Osteocyte (in vitro differentiated cells): ENCODE data around the gene IL3. TPM values are rescaled to one million over a fixed set of nuclear protein-coding genes. Genes with fewer than 3 reads are reported as not detected.

Experiments used
- DNase-seq: peaks from one replicate; pipeline ENCODE4 v3.0.0; 2021; ENCODE audit warnings: mixed read lengths; ENCODE audit not compliant: unreplicated experiment; ENCODE audit errors: extremely low spot score
- H3K27ac Mint-ChIP-seq: one replicate; pipeline ENCODE4 v1.8.0; 2021; ENCODE audit warnings: mild to moderate bottlenecking, mixed read lengths; ENCODE audit not compliant: unreplicated experiment
- H3K27me3 Mint-ChIP-seq: one replicate; pipeline ENCODE4 v1.8.0; 2021; ENCODE audit warnings: mixed read lengths; ENCODE audit not compliant: unreplicated experiment
- H3K36me3 Mint-ChIP-seq: one replicate; pipeline ENCODE4 v1.8.0; 2021; ENCODE audit warnings: mixed read lengths; ENCODE audit not compliant: unreplicated experiment
- H3K4me1 Mint-ChIP-seq: one replicate; pipeline ENCODE4 v1.8.0; 2021; ENCODE audit warnings: mixed read lengths; ENCODE audit not compliant: unreplicated experiment
- H3K4me3 Mint-ChIP-seq: one replicate; pipeline ENCODE4 v1.8.0; 2021; ENCODE audit warnings: mild to moderate bottlenecking, moderate library complexity, mixed read lengths; ENCODE audit not compliant: unreplicated experiment
- H3K9me3 Mint-ChIP-seq: one replicate; pipeline ENCODE4 v1.8.0; 2021; ENCODE audit warnings: mixed read lengths; ENCODE audit not compliant: unreplicated experiment
- total RNA-seq: library from RNA; stranded (reverse); gene quantifications from 2 replicates; pipeline ENCODE4 v1.2.1, GENCODE V29; 2021
- TF ChIP-seq, protein P1 (sequence below): fragments of 200-600 bp; sonication (generic); IDR thresholded peaks from 2 replicates; pipeline ENCODE4 v1.5.0; 2021; ENCODE audit warnings: antibody characterized with exemption, mild to moderate bottlenecking, moderate library complexity

IL3 gene
- total RNA-seq, 1 donor from 2014 or later: not detected

- Mint-ChIP-seq H3K9me3 (no peaks in the 10 kb centered on the region), H3K27ac (no peak overlapping the region), H3K4me1 (no peaks in the 10 kb centered on the region), H3K27me3 (peaks cover 11% of the 10 kb centered on the region), H3K4me3 (no peak overlapping the region), H3K36me3 (no peaks in the 10 kb centered on the region)
- TF ChIP-seq, protein P1, sequence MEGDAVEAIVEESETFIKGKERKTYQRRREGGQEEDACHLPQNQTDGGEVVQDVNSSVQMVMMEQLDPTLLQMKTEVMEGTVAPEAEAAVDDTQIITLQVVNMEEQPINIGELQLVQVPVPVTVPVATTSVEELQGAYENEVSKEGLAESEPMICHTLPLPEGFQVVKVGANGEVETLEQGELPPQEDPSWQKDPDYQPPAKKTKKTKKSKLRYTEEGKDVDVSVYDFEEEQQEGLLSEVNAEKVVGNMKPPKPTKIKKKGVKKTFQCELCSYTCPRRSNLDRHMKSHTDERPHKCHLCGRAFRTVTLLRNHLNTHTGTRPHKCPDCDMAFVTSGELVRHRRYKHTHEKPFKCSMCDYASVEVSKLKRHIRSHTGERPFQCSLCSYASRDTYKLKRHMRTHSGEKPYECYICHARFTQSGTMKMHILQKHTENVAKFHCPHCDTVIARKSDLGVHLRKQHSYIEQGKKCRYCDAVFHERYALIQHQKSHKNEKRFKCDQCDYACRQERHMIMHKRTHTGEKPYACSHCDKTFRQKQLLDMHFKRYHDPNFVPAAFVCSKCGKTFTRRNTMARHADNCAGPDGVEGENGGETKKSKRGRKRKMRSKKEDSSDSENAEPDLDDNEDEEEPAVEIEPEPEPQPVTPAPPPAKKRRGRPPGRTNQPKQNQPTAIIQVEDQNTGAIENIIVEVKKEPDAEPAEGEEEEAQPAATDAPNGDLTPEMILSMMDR: no peak
- DNase-seq: no peak
These were observed 51.7 kb downstream of the IL3 start for GRCh38 chr5:132112111-132112510.

Other genes starting within 250 kb of the IL3 start
- not detected in 2 replicates for gene MEIKIN, start 115.0 kb upstream of the IL3 start, total RNA-seq
- gene ACSL6, start 49.0 kb upstream of the IL3 start, total RNA-seq: not detected in 2 replicates
- not detected in 2 replicates for gene CSF2, start 13.1 kb downstream of the IL3 start, total RNA-seq
- 104 and 117 TPM in 2 replicates for gene P4HA2, start 167.2 kb downstream of the IL3 start, total RNA-seq
- 42.7 and 47.8 TPM in 2 replicates for gene PDLIM4, start 197.0 kb downstream of the IL3 start, total RNA-seq
- 1.4 and 2.5 TPM in 2 replicates for gene SLC22A4, start 233.7 kb downstream of the IL3 start, total RNA-seq